Frontal cortex (tissue), 4 donors: Measurements from ENCODE around the gene SEMA4A. TPM values are rescaled to one million over a fixed set of nuclear protein-coding genes. Genes with fewer than 3 reads are reported as not detected.
A peak's percentile ranks its signal among the peaks of the same experiment; 100 is the strongest.
"Not testable (repeated sequence)": the region's sequence is repeated elsewhere in the genome, so short reads cannot be mapped to it uniquely, and the experiment has no call there.

Experiments used
- DNase-seq, 2 donors: peaks; one replicate each; pipeline ENCODE4 v3.0.0; 2012; ENCODE audit warnings: low spot score in 2 of 2
- FAIRE-seq: peaks from 2 replicates; lab custom pipeline; 2012; peaks lifted over from hg19 to GRCh38; lab: Jason Lieb, UNC
- total RNA-seq: library from RNA; depleted of rRNA; stranded (reverse); fragments of >200 nt; gene quantifications from one replicate; pipeline ENCODE4 v1.2.3, GENCODE V29; 2014
- donor health status: control.
- donor health status: control.
- donor health status: control.

SEMA4A gene
- total RNA-seq, 1 donor from 2014 or later, result 22.0 TPM

- no peak for FAIRE-seq
- no peak for DNase-seq
Measured at GRCh38 chr1:156117414-156118176, 35.8 kb upstream of the SEMA4A start.

GRCh38 chr1:156118177-156118868, 35.1 kb upstream of the SEMA4A start:
- FAIRE-seq, result no peak
- DNase-seq, result no peak

GRCh38 chr1:156119503-156120209, 33.7 kb upstream of the SEMA4A start:
- DNase-seq (no peak), FAIRE-seq (no peak)

GRCh38 chr1:156120318-156120717, 33.1 kb upstream of the SEMA4A start:
- FAIRE-seq (no peak), DNase-seq (no peak)

- DNase-seq, FAIRE-seq: not testable (repeated sequence)
Measured at GRCh38 chr1:156121005-156121404, 32.4 kb upstream of the SEMA4A start.

- DNase-seq, result no peak
- no peak for FAIRE-seq
Measured at GRCh38 chr1:156121457-156121856, 31.9 kb upstream of the SEMA4A start.

GRCh38 chr1:156122086-156122485, 31.3 kb upstream of the SEMA4A start:
- no peak for FAIRE-seq
- no peak for DNase-seq

- FAIRE-seq, result no peak
Measured at GRCh38 chr1:156122519-156123355, 30.6 kb upstream of the SEMA4A start.

GRCh38 chr1:156123356-156124196, 29.8 kb upstream of the SEMA4A start:
- DNase-seq (peak; percentile 67 to 73), FAIRE-seq (no peak)

More at GRCh38 chr1:156122519-156123355, 30.6 kb upstream of the SEMA4A start:
- no peak for DNase-seq

- no peak for DNase-seq
- FAIRE-seq, result no peak
Measured at GRCh38 chr1:156124557-156125483, 28.6 kb upstream of the SEMA4A start.

GRCh38 chr1:156125544-156125943, 27.8 kb upstream of the SEMA4A start:
- FAIRE-seq, DNase-seq: not testable (repeated sequence)

- FAIRE-seq, result no peak
- no peak for DNase-seq
Measured at GRCh38 chr1:156126043-156126629, 27.2 kb upstream of the SEMA4A start.

GRCh38 chr1:156126630-156127534, 26.5 kb upstream of the SEMA4A start:
- no peak for FAIRE-seq
- DNase-seq, result no peak

- DNase-seq (no peak), FAIRE-seq (no peak)
Measured at GRCh38 chr1:156128308-156128653, 25.1 kb upstream of the SEMA4A start.

- no peak for DNase-seq
- FAIRE-seq, result no peak
Measured at GRCh38 chr1:156128654-156129597, 24.5 kb upstream of the SEMA4A start.
